K562 (cell line): ENCODE results near the gene CACYBP. TPM values are rescaled to one million over a fixed set of nuclear protein-coding genes. Genes with fewer than 3 reads are reported as not detected.

ENCODE experiments used
- BRCA1 ChIP-seq, 2 experiments: fragments of 450-650 bp in 1 of 2; sonication (generic) in 1 of 2; formaldehyde crosslinking in 1 of 2; IDR thresholded peaks; 2 replicates each; pipeline versions ENCODE4 v1.5.0 to v1.6.1; 2017 to 2020; ENCODE audit warnings: mild to moderate bottlenecking in 1 of 2, missing genetic modification reagents in 1 of 2
- ETV5 ChIP-seq: sonication (generic); formaldehyde crosslinking; IDR thresholded peaks from 2 replicates; pipeline ENCODE4 v1.4.0; 2020; ENCODE audit warnings: low read depth, mild to moderate bottlenecking, missing genetic modification reagents
- FOSL1 ChIP-seq: fragments of 200-800 bp; sonication (Bioruptor generic); conservative IDR thresholded peaks from 2 replicates; pipeline ENCODE4 v1.6.1; 2016; ENCODE audit warnings: missing genetic modification characterization, missing compliant biosample characterization
- MAFF ChIP-seq: IDR thresholded peaks from 2 replicates; pipeline ENCODE4 v1.6.1; 2012; ENCODE audit warnings: low read length, improper control_type of control experiment
- SMARCC2 ChIP-seq: fragments of 450-650 bp; IDR thresholded peaks from 2 replicates; pipeline ENCODE4 v1.6.1; 2017; ENCODE audit warnings: antibody characterized with exemption, moderate library complexity, mild to moderate bottlenecking, low read depth
- ZNF212 ChIP-seq: fragments of 450-650 bp; formaldehyde crosslinking; IDR thresholded peaks from 2 replicates; pipeline ENCODE4 v1.4.0; 2020; ENCODE audit warnings: mild to moderate bottlenecking
- ZNF551 ChIP-seq: fragments of 250-450 bp; sonication (Bioruptor Pico); IDR thresholded peaks from 2 replicates; pipeline ENCODE4 v1.5.0; 2021; ENCODE audit warnings: mild to moderate bottlenecking, moderate library complexity
- polyA plus RNA-seq, 8 experiments: library from polyadenylated mRNA; depleted of rRNA in 4 of 8; stranded (reverse) in 5 of 8; unstranded in 3 of 8; fragments of >200 nt; fragmentation: Nextera tagmentation in 2 of 8; fragmentation: Illumina TruSeq in 1 of 8; extraction: Ambion mirVana in 2 of 8; extraction: Trizol in 1 of 8; gene quantifications; 2 replicates each; pipeline versions ENCODE4 v1.2.1 to v1.2.3, GENCODE V29; 2011 to 2014; ENCODE audit warnings: inconsistent platforms in 1 of 8, missing spikeins in 1 of 8
- total RNA-seq, 7 experiments: library from RNA; depleted of rRNA in 6 of 7; stranded (reverse); fragments of >200 nt in 6 of 7; fragmentation: Illumina TruSeq in 2 of 7; extraction: Trizol in 2 of 7; gene quantifications; 2 replicates each; pipeline versions ENCODE4 v1.2.1 to v1.2.3, GENCODE V29; 2011 to 2021; ENCODE audit warnings: low replicate concordance in 1 of 7
- TF ChIP-seq, protein P1 (sequence below): fragments of 200-600 bp; sonication (generic); IDR thresholded peaks from one replicate; pipeline ENCODE4 v1.6.1; 2012; ENCODE audit warnings: mild to moderate bottlenecking, low read depth, low read length, inconsistent platforms
- TF ChIP-seq, protein P2 (sequence below): fragments of 450-650 bp; IDR thresholded peaks from 2 replicates; pipeline ENCODE4 v1.6.1; 2016; ENCODE audit warnings: missing biosample characterization, missing genetic modification characterization
- TF ChIP-seq, protein P3 (sequence below): fragments of 250-450 bp; sonication (Bioruptor Pico); IDR thresholded peaks from 2 replicates; pipeline ENCODE4 v1.5.0; 2021

The CACYBP gene
- total and polyA plus RNA-seq, 9 of the 15 experiments (the other 6 are each of a cell fraction or from before 2014, with no cell fraction given) = 147 to 1,576 (median 488) TPM

DNA sequence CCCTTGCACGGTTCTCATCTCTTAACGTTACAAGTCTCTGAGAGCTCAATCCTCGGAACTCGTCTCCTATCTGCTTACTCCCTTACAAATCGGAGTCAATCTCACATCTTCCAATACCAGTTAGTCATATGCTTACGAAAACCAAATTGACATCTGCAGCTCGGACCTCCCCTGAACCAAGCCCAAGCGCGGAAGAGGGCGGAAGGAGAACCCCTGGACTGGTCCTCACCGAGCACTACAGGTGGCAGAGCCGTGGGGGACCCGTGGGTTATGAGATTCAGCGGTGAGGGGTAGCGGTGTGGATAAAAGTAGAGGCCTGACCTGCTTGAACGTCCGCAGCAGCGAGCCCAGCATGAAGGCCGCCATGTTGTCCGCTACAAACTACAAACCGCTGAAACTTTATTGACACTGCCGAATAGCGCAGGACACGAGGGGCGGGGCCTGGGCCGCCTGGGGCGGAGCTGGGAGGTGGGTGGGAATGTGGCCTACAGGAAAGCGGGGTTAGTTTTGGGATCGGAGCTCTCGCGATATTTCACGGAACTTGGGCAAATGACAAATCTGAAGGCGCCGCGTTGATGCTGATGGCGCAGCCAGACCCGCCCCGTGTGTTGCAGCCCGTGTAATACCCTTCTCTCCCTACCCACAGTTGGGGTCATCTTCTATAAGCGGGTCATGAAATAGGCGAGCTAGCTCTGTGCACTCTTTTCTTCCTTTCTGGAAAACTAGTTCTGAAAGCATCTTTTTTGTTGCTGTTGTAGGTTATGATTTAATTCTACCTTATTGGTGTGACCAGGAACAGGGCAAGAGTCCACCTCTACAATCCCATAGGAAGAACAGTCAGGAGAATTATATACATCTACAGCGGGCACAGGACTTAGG is 23.5 kb downstream of the CACYBP start, which contains the start of gene MRPS14 (continued):
- TF ChIP-seq, protein P1, sequence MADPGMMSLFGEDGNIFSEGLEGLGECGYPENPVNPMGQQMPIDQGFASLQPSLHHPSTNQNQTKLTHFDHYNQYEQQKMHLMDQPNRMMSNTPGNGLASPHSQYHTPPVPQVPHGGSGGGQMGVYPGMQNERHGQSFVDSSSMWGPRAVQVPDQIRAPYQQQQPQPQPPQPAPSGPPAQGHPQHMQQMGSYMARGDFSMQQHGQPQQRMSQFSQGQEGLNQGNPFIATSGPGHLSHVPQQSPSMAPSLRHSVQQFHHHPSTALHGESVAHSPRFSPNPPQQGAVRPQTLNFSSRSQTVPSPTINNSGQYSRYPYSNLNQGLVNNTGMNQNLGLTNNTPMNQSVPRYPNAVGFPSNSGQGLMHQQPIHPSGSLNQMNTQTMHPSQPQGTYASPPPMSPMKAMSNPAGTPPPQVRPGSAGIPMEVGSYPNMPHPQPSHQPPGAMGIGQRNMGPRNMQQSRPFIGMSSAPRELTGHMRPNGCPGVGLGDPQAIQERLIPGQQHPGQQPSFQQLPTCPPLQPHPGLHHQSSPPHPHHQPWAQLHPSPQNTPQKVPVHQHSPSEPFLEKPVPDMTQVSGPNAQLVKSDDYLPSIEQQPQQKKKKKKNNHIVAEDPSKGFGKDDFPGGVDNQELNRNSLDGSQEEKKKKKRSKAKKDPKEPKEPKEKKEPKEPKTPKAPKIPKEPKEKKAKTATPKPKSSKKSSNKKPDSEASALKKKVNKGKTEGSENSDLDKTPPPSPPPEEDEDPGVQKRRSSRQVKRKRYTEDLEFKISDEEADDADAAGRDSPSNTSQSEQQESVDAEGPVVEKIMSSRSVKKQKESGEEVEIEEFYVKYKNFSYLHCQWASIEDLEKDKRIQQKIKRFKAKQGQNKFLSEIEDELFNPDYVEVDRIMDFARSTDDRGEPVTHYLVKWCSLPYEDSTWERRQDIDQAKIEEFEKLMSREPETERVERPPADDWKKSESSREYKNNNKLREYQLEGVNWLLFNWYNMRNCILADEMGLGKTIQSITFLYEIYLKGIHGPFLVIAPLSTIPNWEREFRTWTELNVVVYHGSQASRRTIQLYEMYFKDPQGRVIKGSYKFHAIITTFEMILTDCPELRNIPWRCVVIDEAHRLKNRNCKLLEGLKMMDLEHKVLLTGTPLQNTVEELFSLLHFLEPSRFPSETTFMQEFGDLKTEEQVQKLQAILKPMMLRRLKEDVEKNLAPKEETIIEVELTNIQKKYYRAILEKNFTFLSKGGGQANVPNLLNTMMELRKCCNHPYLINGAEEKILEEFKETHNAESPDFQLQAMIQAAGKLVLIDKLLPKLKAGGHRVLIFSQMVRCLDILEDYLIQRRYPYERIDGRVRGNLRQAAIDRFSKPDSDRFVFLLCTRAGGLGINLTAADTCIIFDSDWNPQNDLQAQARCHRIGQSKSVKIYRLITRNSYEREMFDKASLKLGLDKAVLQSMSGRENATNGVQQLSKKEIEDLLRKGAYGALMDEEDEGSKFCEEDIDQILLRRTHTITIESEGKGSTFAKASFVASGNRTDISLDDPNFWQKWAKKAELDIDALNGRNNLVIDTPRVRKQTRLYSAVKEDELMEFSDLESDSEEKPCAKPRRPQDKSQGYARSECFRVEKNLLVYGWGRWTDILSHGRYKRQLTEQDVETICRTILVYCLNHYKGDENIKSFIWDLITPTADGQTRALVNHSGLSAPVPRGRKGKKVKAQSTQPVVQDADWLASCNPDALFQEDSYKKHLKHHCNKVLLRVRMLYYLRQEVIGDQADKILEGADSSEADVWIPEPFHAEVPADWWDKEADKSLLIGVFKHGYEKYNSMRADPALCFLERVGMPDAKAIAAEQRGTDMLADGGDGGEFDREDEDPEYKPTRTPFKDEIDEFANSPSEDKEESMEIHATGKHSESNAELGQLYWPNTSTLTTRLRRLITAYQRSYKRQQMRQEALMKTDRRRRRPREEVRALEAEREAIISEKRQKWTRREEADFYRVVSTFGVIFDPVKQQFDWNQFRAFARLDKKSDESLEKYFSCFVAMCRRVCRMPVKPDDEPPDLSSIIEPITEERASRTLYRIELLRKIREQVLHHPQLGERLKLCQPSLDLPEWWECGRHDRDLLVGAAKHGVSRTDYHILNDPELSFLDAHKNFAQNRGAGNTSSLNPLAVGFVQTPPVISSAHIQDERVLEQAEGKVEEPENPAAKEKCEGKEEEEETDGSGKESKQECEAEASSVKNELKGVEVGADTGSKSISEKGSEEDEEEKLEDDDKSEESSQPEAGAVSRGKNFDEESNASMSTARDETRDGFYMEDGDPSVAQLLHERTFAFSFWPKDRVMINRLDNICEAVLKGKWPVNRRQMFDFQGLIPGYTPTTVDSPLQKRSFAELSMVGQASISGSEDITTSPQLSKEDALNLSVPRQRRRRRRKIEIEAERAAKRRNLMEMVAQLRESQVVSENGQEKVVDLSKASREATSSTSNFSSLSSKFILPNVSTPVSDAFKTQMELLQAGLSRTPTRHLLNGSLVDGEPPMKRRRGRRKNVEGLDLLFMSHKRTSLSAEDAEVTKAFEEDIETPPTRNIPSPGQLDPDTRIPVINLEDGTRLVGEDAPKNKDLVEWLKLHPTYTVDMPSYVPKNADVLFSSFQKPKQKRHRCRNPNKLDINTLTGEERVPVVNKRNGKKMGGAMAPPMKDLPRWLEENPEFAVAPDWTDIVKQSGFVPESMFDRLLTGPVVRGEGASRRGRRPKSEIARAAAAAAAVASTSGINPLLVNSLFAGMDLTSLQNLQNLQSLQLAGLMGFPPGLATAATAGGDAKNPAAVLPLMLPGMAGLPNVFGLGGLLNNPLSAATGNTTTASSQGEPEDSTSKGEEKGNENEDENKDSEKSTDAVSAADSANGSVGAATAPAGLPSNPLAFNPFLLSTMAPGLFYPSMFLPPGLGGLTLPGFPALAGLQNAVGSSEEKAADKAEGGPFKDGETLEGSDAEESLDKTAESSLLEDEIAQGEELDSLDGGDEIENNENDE = no peak
- TF ChIP-seq ZNF551 (CRISPR knock-in tag) (no peak), SMARCC2 (no peak), BRCA1 (IDR thresholded peaks at IDR 0.05) (no peak), BRCA1 (CRISPR knock-in tag; IDR thresholded peaks at IDR 0.05) (no peak), ETV5 (CRISPR knock-in tag) (peak; percentile 73), MAFF (peak; percentile 5; the same call in 1 of the 2 replicates), FOSL1 (tag) (peak; percentile 58), ZNF212 (CRISPR knock-in tag) (no peak)
- TF ChIP-seq, protein P2, sequence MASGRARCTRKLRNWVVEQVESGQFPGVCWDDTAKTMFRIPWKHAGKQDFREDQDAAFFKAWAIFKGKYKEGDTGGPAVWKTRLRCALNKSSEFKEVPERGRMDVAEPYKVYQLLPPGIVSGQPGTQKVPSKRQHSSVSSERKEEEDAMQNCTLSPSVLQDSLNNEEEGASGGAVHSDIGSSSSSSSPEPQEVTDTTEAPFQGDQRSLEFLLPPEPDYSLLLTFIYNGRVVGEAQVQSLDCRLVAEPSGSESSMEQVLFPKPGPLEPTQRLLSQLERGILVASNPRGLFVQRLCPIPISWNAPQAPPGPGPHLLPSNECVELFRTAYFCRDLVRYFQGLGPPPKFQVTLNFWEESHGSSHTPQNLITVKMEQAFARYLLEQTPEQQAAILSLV (tag) = no peak
- TF ChIP-seq, protein P3, sequence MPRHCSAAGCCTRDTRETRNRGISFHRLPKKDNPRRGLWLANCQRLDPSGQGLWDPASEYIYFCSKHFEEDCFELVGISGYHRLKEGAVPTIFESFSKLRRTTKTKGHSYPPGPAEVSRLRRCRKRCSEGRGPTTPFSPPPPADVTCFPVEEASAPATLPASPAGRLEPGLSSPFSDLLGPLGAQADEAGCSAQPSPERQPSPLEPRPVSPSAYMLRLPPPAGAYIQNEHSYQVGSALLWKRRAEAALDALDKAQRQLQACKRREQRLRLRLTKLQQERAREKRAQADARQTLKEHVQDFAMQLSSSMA (CRISPR knock-in tag) = no peak
